HG03378 (cell line): ENCODE results near the gene MYOC.
"Not testable (repeated sequence)": the region's sequence is repeated elsewhere in the genome, so short reads cannot be mapped to it uniquely, and the experiment has no call there.

Experiments
- ATAC-seq: cut with Tn5 transposase; IDR thresholded peaks from one replicate; pipeline ENCODE4 v1.9.1; 2021; ENCODE audit warnings: mild to moderate bottlenecking, moderate library complexity; ENCODE audit not compliant: unreplicated experiment

The MYOC gene

GRCh38 chr1:171652234-171652822, at the start of gene MYOC:
Gene MYOC (minus strand): TSS chr1:171652688. CDS start chr1:171652611, 77 bp downstream.
- ATAC-seq: no peak

GRCh38 chr1:171699531-171699930, 47.0 kb upstream of the MYOC start:
- ATAC-seq: no peak

DNA sequence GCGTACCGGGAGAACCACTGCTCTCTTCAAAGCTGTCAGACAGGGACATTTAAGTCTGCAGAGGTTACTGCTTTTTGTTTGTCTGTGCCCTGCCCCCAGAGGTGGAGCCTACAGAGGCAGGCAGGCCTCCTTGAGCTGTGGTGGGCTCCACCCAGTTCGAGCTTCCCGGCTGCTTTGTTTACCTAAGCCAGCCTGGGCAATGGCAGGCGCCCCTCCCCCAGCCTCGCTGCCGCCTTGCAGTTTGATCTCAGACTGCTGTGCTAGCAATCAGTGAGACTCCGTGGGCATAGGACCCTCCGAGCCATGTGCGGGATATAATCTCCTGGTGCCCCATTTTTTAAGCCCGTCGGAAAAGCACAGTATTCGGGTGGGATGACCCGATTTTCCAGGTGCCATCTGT, 43.3 kb upstream of the MYOC start:
- ATAC-seq: not testable (repeated sequence)

DNA sequence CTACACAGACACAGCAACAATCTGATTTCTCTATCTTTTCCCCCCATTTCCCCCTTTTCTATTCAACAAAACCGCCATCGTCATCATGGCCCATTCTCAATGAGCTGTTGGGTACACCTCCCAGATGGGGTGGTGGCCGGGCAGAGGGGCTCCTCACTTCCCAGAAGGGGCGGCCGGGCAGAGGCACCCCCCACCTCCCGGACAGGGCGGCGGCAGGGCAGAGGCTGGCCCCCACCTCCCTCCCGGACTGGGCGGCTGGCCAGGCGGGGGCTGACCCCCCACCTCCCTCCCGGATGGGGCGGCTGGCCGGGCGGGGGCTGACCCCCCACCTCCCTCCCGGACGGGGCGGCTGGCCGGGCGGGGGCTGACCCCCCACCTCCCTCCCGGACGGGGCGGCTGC, 41.1 kb upstream of the MYOC start:
- ATAC-seq: not testable (repeated sequence)

DNA sequence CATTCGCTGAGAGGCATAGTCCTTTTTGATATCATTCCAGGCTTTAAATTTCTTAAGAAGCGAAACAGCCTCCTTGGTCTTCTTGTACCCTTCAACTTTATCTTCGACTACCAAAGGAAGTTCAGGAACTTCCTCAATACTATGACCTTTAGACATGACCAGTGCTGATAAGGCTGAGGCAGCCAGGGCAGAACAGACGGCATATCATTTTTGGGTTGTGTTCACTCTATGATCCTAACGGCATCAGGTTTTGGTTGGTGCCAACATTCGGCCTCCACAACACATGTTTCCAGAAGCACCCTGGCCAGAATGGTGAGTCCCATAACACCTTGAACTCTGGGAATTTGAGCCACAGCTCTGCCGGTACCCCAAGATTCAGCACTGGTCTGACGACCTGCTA, 31.4 kb upstream of the MYOC start:
- ATAC-seq: no peak

DNA sequence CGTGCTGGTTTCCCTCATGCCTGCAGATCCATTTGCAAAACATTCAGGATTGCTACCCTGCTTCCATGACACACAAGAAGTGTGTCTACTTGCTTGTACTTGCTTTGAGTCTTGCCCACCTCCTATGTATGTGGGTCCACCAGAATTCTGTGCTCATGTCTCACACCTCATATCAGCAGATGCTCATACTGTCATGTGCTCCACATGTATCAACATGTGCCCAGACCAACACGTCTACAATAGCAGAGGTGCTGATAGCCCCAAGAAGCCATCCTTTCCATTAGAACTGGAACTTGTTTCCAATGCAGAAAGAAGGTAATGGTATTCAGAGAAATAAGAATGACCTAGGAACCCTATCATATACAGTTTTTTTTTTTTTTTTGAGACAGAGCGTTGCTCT, 27.9 kb upstream of the MYOC start:
- no peak for ATAC-seq

DNA sequence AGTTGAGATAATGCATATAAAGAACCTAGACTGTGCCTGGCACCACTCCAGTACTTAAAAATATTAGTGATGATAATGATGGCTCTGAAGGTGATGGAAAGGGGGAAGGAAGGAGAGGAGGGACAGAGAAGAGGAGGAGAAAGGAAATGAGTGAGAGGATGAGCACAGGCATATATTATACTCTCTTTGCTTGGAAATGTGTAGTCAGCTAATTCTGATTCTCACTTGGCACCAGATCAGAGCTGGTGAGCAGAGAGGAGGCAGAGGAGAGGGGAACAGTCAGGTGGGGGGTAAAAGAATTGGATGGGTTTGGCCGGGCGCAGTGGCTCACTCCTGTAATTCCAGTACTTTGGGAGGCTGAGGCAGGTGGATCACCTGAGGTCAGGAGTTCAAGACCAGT, 24.3 kb upstream of the MYOC start:
- ATAC-seq: no peak

DNA sequence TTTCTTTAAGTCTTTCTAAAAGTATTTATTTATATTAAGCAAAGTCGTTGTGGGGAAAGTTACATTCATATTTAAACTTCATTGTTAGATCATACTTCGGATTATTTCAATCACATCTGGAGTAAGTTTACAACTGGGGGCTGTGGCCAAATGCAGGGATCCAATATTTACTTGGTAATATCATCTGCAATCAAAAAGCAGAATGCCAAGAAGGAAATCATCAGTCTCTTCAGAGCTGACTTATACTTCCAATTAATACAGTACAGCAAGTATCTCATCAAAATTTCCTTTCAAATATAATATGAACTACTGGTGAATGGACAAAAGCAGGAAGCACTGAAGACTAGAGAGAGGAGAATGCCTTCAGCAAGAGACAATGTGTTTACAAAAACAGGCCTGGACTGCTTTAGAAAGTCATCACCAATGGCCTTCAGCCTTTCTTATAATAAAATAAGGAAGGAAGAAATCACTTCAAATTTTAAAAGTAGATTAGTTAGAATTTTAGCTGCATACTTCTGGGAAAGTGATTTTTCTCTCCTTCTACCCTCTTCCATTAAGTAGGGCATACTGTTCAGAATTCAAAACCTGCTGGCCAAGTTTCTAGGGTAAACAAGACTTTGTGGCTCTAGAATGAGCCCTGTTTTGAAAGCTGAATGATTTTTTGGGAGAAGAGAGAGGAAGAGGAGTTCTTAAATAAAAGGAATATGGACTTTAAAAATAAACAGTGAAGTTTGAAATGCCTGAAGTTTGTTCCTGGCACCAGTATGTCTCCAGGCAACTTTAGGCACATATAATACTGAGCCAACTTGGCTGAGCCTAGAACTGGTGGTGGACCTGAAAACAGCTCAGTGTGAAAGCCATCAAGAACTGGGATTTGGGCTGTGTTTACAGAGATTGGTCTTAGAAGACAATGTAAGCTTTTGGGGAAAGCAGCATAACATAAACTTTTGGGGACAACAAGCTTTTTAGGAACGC, 22.2 kb upstream of the MYOC start:
- ATAC-seq: no peak

DNA sequence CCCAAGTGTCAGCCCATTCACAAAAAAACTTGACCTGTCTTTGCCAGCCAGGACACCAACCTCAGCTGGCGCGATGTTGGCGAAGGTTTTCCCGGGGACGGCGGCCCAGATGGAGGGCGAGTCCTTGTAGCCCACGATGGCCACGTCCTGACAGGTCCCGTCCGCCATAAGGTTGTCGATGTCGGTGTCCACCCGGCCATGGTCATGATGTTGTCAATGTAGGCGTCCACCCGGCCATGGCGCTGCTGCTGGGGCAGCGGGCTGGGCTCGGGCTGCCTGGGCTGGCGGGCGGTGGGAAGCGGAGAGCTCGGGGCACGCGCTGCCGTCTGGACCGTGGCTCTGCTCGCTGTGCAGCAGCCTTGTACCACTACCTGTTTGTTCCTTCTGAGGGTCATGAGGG, 18.3 kb upstream of the MYOC start:
- no peak for ATAC-seq

- ATAC-seq: no peak
These were observed 15.9 kb upstream of the MYOC start for GRCh38 chr1:171668372-171668771.

DNA sequence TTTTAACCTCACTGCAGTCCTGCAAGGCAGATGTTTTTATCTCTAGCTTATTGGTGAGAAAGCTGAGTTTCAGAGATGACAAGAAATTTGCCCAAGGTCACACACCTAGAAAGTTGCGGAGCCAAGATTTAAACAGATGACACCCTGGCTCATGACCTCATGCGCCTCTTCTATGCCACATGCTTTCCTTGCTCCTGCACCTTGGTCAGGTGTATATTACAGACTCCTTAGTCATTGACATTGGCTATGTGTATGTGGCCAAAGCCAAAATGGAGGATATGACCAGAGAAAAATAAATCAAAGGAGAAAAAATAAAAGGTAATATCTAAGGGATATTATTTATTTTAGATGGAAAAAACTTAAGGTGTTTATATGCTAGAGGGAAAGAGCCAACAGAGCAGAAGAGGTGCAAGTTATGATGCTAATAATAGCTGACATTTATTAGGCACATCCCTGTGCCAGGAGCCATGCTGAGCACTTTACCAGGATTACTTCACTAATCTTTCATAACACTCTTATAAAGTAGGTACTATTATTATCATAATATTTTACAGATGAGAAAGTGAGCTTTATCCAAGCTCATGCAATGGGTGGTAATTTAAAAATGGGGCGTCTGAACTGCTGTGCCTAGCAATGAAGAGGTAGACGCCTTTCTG, 13.8 kb upstream of the MYOC start:
- no peak for ATAC-seq

DNA sequence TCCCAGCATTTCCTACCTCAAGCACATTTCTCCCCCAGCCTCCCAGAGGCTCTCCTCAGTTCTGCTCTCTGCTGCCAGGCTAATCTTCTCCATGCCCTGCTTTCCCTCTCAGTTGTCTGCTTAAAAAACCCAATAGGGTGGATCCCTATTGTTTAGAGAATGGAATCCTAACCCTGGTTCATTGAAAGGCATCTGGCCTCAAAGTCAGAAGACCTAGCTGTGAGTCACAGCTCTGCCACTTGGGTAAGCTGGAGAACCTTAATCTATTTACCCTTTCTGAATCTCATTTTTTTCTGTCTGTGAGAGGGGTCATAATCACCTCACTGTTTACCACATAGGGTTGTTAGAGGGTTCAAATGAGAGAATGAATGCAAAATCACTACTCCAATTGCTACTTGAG, 12.5 kb upstream of the MYOC start:
- ATAC-seq: no peak

GRCh38 chr1:171663854-171664575, 11.5 kb upstream of the MYOC start:
- ATAC-seq: no peak

DNA sequence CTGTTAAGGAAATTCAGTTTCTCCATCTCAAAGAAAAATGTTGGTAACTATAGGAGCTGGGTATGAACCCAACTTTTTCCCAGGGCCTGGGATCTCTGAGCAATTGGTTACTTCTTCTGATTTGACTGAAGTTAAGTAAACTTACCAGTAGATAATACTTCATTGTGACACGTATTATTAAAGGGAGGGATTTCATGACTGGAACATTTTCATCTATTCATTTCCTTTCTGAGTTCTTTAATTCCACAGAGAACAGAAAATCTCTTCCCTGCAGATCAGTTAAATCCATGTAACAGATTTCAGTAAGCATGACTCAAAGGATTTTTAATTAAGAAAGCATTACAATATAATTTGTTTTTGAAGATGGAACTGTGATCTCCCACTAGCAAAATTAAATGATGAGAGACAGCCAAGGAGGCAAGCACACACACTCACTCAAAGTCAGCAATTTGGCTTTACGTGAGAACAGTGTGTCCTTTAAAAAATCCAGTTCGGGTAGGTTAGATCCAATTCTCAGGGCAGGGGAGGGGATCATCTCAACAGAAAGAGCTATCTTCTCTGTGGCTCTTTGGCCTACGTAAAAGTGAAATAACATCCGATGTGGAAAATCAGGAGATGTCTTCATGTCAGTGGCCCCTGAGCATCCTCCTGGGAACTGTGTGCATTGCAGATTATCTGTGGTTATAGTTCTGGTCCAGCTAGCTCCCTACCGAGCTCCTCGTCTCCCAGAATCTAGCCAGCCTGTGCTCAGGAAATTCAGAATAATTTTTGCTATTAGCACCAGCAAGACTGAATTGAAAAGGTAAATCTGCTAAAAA, 10.8 kb upstream of the MYOC start:
- no peak for ATAC-seq

GRCh38 chr1:171661076-171661650, 8.7 kb upstream of the MYOC start:
- no peak for ATAC-seq

GRCh38 chr1:171656206-171656605, 3.7 kb upstream of the MYOC start:
- ATAC-seq: not testable (repeated sequence)

- ATAC-seq: no peak
These were observed 3.2 kb upstream of the MYOC start for GRCh38 chr1:171655746-171656116.

DNA sequence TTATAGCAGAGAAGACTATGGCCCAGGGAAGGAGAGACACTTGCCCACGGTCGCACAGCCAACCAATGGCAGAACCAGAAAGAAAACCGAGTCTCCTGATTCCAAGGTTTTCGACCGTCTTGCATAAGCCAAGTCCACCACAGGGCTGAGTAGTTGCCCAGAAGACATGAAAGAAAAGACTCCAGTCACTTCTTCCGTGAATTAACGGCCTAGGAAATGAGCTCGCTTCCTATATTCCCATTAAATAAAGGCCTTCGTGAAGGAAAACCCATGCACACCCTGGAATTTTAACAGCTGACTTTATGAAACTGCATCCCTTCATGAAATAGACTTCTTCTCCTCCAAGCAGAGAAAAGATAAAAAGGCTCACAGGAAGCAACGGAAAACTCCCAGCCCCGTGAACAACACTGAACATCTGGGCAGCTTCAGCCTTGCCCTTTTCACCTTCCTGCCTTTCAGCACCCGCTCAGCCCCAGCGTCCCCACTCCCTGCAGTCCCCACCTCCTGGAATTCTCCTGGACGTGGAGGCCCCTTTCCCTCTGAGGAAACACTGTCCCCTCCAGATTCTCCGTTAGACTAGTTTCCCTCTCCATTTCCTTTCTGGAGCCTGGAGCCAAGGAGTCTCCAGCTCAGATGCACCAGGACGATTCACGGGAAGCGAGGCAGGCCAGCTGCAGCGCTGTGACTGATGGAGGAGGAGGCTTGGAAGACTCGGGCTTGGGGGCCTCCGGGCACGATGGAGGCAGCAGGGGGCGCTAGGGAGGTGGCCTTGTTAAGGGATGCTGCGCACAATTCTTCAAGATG, 2.7 kb upstream of the MYOC start:
- ATAC-seq: no peak
